PC-3 (cell line): ENCODE measurements around the gene SH3TC1.

Source experiments
- CTCF ChIP-seq: fragments of 300-600 bp; sonication (generic); conservative IDR thresholded peaks from 2 replicates; pipeline ENCODE4 v1.5.1; 2017; ENCODE audit warnings: antibody characterized with exemption, low read depth, mild to moderate bottlenecking, low read length
- EZH2 ChIP-seq: fragments of 300-600 bp; sonication (generic); IDR thresholded peaks from one replicate; pipeline ENCODE4 v1.6.1; 2017; ENCODE audit warnings: antibody characterized with exemption, mild to moderate bottlenecking, low read length; ENCODE audit not compliant: unreplicated experiment
- EZH2phosphoT487 ChIP-seq: fragments of 300-600 bp; sonication (generic); IDR thresholded peaks from 2 replicates; pipeline ENCODE4 v1.6.1; 2018; ENCODE audit warnings: mild to moderate bottlenecking, antibody characterized with exemption, low read length, borderline replicate concordance

- TF ChIP-seq EZH2 (no peak), EZH2phosphoT487 (no peak), CTCF (no peak)
Measured at GRCh38 chr4:8159537-8160232, 39.4 kb upstream of the SH3TC1 start.
